ENCODE results near the gene ANKRD11. TPM values are rescaled to one million over a fixed set of nuclear protein-coding genes. Genes with fewer than 3 reads are reported as not detected.

The ANKRD11 gene
- 108 TPM for total RNA-seq

GRCh38 chr16:89490439-89491237 is at the start of gene ANKRD11:
TSS of gene ANKRD11 (minus strand) at chr16:89490561. CDS start at chr16:89317019, 173,542 bp downstream.

GRCh38 chr16:89507834-89508590 is 17.7 kb upstream of the ANKRD11 start, which contains the start of gene SPG7:
TSS of gene SPG7 (plus strand) at chr16:89508403. CDS start at chr16:89508418, 15 bp downstream.

Other genes starting within 250 kb of the ANKRD11 start
- 191 TPM for gene SPG7, start 17.8 kb upstream of the ANKRD11 start, total RNA-seq
- 1,995 TPM for gene RPL13, start 70.1 kb upstream of the ANKRD11 start, total RNA-seq
- gene CPNE7, start 85.2 kb upstream of the ANKRD11 start, total RNA-seq: 2.0 TPM
- 1.0 TPM for gene DPEP1, start 123.1 kb upstream of the ANKRD11 start, total RNA-seq
- 49.9 TPM for gene CHMP1A, start 167.1 kb upstream of the ANKRD11 start, total RNA-seq
- 9.7 TPM for gene SPATA33, start 167.3 kb upstream of the ANKRD11 start, total RNA-seq
- gene CDK10, start 196.1 kb upstream of the ANKRD11 start, total RNA-seq: 60.5 TPM
- 12.7 TPM for gene SPATA2L, start 211.1 kb upstream of the ANKRD11 start, total RNA-seq
- 12.1 TPM for gene VPS9D1, start 230.3 kb upstream of the ANKRD11 start, total RNA-seq
- gene ZNF276, start 231.0 kb upstream of the ANKRD11 start, total RNA-seq: 78.6 TPM